ENCODE data around the gene PEX7. TPM values are rescaled to one million over a fixed set of nuclear protein-coding genes. Genes with fewer than 3 reads are reported as not detected.
"Not testable (repeated sequence)": the region's sequence is repeated elsewhere in the genome, so short reads cannot be mapped to it uniquely, and the experiment has no call there.

The PEX7 gene
- total RNA-seq, 1 donor from 2014 or later, result 11.2 TPM

DNA sequence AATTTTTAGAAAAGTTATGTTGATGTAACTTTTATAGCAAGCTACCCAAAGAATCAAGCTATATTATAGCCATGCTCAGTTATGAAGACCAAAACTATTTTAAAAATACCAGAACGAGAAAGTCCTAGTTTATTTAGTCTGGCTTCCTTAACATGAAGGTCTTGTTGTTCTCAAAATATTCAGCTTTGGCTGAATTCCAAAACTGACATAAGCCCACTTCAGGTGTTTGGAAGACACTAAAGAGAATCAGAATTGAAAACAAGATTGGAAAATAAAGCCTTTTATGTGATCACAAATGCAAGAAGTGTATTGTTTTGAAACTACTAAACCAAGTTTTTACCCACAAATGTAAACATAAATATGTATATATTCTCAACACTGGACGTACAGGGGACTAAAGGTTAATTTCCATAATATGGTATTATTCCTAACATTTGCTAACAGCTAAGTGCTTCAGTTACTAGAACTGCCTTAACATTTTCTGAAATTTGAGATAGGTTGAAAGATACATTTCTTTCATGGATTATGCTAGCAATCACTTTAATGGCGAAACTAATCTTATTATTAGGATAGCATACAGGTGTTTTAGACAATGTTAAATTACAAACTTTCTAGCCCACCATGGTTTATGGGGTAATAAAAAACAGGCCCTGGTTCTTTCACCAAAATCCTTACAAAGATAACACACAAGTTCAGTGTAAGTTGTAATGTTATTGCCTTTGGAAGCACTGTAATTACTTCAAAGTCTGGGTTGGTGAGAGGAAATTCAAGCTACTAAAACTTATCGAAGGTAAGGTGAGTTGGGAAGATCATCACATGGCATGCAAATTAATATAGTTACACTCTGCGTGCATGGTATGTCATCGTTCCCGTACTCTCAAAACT is 31.7 kb upstream of the PEX7 start:
- DNase-seq (ENCODE audit: low spot score), result no peak

DNA sequence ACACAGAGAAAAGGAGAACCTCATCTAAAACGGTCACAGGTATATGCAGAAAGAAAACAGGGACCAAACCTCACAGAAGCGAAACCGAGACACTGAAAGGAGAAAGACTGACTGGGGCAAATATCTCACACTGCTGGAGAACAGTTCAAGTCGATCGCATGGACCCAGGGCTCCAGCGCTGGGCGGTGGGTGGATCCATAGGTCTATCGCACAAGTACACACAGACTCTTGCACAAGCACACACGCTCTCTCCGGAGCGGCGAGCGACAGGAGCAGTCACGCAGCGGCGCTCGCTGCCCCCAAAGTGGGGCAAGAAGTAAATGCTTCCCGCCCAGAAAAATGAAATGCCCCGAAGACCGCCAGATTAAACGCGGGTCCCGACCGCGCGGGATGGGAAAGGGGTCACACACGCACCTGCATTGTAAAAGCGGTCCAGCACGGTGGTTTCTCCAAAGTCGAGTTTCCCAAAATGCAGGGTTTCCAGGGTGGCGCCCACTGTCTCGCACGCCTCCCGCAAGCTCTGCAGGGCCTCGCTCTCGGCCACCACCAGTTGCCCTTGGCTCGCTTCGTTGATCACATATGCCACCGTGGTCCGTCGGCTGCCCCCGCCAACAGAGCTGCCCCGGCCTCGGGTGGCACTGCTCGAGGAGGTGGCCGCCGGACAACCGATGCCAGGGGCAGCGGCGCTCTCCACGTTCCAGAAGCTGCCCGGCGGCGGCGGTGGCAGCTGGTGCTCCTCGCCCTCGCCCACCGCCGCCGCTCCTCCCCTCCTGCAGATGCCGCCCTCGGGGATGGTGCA is 30.9 kb upstream of the PEX7 start:
- peak; percentile 67 for DNase-seq (ENCODE audit: low spot score)

DNA sequence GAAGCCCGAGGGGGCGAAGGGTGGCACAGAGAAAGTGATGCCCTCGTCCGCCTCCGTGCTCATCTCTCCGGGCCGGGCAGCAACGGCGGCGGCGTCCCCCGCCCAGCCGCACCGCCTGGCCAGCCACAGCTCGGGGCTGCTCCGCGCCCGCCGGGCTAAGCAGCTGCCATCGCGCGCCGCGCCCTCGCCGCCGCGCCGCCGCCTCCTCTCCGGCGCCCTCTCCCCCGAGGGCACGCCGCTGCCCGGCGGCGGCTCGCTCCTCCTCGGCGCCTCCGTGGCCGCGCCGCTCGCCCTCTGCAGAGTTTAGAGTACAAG is 30.3 kb upstream of the PEX7 start:
- DNase-seq (ENCODE audit: low spot score), result no peak

DNA sequence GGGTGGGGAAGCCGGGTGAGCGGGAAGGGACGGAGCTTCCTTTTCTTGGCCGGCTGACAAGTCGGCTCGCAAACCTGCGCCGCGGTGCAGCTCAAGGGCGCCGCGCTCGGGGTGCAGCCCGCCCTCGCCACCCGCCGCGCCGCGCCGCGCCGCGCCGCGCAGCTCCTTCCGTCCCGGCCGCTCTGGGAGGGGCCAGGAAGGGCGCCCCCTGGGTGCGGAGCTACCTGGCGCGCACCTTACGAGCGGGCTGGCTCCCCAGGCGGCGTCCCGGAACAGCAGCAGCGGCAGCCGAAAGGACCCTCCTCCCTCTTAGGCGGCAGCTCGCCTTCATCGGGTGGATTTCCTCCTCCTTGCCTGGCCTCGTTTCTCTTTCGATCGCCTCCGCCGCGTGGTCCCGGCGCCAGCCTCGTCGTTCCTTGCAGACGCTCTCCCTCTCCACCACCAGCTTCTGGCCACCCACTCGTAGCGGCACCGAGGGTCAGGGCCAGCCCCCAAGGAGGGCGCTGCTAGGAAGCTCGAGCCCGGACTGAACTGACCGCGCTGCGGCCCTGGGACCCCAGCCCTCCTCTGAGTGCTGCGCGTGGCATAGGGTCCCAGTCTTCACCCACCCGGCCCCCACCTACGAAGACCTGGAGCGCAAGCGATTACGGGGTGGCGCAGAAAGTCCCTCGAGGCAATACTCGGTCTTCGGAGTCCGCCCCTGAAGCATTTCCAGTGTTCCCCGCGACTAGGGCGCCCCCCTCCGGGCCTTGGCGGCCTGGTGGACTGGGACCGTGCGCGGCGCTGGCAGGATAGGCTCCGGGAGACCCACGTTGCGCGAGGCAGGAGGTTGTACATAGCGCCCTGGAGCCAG is 29.8 kb upstream of the PEX7 start, which contains the start of gene MAP3K5:
MAP3K5 (minus strand) TSS at position 68 of the 853 bp plus-strand sequence. CDS start 320 bp downstream, outside the sequence.
- peak; percentile 94 for DNase-seq (ENCODE audit: low spot score)

DNA sequence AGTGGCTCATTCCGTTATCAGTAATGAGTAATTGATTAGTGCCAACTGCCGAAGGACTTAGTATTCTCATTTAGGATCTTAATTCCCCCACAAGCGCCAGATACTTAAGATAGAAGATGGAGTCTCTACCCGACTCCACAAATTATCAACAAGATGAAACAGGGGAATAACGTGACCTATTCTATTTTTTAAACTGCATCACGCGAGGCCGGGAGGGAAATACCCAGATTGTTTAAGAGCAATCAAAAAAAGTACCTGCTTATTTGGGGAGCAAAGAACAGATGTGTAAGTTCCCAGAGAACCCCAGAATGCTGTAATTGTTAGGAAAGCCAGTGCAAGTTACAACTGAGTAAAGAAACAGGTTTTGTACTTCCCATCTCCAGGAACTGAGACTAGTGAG is 29.0 kb upstream of the PEX7 start:
- DNase-seq (ENCODE audit: low spot score), result no peak

- DNase-seq (ENCODE audit: low spot score), result no peak
These were observed 27.0 kb upstream of the PEX7 start for GRCh38 chr6:136795386-136795785.

- no peak for DNase-seq (ENCODE audit: low spot score)
These were observed 26.4 kb upstream of the PEX7 start for GRCh38 chr6:136795996-136796395.

DNA sequence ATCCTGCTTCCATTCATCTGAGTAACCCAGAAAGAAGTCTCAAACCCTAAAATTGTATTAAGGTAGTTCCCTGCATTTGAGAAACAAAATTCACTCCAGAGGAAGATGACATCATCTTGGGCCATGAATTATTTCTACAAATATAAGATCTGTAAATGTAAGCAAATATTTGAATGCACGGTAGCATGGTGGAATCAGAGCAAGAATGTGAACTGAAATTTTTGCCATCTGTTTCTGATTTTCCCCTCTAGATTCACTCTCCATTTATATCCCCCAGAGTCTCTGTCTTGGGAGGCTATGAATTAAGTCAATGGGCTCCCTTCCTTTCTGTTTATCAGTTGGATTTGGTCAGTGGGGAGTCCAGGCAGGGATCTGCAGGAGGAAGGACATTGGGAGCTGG is 24.3 kb upstream of the PEX7 start:
- DNase-seq (ENCODE audit: low spot score), result no peak

DNA sequence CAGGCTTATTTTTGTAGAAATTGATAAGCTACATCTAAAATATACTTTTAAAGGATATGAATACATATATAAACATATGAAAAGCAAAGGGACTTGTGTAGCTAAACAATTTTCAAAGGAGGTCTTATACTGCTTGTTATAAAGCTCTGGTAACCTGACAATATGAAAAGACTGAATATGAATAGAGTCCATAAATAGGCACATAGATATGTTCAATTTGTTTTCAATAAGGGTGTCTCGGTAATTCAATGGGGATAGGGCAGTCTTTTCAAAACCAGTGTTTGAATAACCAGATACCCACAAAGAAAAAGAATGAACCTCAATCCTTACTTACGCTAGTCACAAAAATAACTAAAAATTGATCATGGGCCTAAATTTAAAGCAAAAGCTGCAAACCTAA is 20.8 kb upstream of the PEX7 start:
- DNase-seq (ENCODE audit: low spot score), result no peak

DNA sequence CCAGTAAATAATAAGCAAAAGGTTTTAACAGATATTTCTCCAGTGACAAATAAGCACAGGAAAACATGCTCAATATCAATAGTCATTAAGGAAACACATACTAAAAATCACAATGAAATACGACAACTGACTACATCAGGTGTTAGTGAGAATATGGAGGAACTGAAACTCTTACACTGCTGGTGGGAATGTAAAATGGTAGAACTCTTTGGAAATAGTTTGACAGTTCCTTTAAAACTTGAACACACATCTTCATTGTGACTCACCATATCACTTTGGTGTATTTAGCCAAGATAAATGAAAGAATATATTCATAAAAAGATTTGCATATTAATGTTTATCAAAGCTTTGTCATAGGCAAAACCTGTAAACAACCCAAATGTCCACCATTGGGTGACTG is 18.8 kb upstream of the PEX7 start:
- no peak for DNase-seq (ENCODE audit: low spot score)

DNA sequence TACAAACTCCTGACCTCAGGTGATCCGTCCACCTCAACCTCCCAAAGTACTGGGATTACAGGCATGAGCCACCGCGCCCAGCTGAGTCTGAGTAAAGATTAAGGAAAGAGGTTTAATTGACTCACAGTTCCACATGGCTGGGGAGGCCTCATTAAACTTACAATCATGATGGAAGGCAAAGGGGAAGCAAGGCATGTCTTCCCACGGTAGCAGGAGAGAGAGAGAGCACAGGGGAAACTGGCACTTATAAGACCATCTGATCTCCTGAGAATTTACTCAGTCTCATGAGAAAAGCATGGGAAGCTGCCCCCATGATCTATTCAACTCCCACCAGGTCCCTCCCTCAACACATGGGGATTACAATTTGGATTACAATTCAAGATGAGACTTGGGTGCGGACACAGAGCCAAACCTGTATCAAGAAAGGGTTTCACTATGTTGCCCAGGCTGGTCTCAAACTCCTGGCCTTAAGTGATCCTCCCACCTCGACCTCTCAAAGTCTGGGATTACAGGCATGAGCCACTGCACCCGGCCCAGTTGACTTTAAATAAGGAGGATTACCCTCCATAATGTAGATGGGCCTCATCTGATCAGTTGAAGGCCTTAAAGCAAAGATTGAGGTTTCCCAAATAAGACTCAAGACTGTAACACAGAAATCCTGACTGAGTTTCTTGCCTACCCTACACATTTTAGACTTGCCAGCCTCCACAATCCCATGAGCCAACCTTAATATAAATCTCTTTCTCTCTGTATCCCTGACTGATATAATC is 13.1 kb upstream of the PEX7 start:
- DNase-seq (ENCODE audit: low spot score), result no peak

GRCh38 chr6:136811272-136811671 is 11.1 kb upstream of the PEX7 start:
- no peak for DNase-seq (ENCODE audit: low spot score)

- no peak for DNase-seq (ENCODE audit: low spot score)
These were observed 10.2 kb upstream of the PEX7 start for GRCh38 chr6:136812174-136812573.

- not testable (repeated sequence) for DNase-seq (ENCODE audit: low spot score)
These were observed 6.8 kb upstream of the PEX7 start for GRCh38 chr6:136815608-136816007.

- no peak for DNase-seq (ENCODE audit: low spot score)
These were observed 5.7 kb upstream of the PEX7 start for GRCh38 chr6:136816656-136817055.

- DNase-seq (ENCODE audit: low spot score), result no peak
These were observed 1.8 kb upstream of the PEX7 start for GRCh38 chr6:136820561-136820960.

DNA sequence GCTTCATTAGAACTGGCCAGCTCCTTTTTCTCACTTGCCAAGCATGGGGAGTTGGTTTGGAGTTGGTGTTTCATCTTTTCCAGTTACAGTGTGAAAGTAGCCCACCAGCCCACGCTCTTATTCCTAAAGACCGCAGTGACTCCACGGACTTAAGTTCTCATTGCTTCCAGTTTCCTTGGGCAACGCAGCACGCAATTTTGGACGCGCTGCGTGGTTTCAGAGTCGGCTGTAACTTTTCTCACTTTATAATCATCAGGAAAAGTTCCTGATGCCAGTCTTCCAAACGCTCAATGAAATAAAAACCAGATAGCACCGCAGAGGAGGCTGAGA is 381 bp upstream of the PEX7 start:
- DNase-seq (ENCODE audit: low spot score), result peak; percentile 11

GRCh38 chr6:136823128-136823660 is 802 bp downstream of the PEX7 start:
- no peak for DNase-seq (ENCODE audit: low spot score)

- no peak for DNase-seq (ENCODE audit: low spot score)
These were observed 3.8 kb downstream of the PEX7 start for GRCh38 chr6:136826216-136826615.

DNA sequence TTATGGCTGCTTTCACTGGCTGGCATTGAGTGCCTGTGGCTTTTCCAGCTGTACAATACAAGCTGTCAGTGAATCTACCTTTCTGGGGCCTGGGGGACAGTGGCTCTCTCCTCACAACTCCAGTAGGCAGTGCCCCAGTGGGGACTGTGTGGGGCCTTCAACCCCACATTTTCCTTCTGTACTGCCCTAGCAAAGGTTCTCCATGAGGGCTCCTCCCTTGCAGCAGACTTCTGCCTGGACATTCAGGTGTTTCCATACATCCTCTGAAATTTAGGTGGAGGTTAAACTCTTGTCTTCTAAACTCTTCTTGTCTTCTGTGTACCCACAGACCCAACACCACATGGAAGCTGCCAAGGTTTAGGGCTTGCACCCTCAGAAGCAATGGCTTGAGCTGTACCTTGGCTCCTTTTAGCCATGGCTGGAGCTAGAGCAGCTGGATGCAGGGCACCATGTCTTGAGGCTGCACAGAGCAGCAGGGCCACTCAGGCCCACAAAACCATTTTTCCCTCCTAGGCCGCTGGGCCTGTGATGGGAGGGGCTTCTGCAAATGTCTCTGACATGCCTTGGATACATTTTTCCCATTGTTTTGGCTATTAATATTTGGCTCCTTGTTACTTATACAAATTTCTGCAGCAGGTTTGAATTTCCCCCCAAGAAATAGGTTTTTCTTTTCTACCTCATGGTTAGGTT is 9.6 kb downstream of the PEX7 start:
- no peak for DNase-seq (ENCODE audit: low spot score)

Data from mucosa of gallbladder (tissue), 1 donor.